Caco-2 (cell line): ENCODE data around the gene SOAT2. TPM values are rescaled to one million over a fixed set of nuclear protein-coding genes. Genes with fewer than 3 reads are reported as not detected.

Experiments used
- BruUV-seq: library from RNA; stranded (reverse); fragments of 400-500 nt; replicated peaks from 2 replicates; lab custom pipeline; 2021; lab: Mats Ljungman, UMichigan
- CTCF ChIA-PET: fragments of 300-600 bp; sonication (Branson Sonifier 250); formaldehyde crosslinking; loops from one replicate; lab custom pipeline; 2022; ENCODE audit warnings: antibody characterized with exemption; lab: Charles Lee
- POLR2A ChIA-PET: fragments of 300-600 bp; sonication (Branson Sonifier 250); formaldehyde crosslinking; loops from one replicate; lab custom pipeline; 2022; ENCODE audit warnings: antibody characterized with exemption; lab: Charles Lee
- DNase-seq, 2 experiments: peaks; one replicate each; pipeline versions ENCODE4 v3.0.0 to v3.0.0-alpha.2; 2020 to 2022
- H3K27me3 ChIP-seq: replicated peaks from 2 replicates; pipeline ENCODE4 v1.6.0; 2011; ENCODE audit warnings: low read length; ENCODE audit not compliant: control insufficient read depth, insufficient read depth
- H3K36me3 ChIP-seq: 2 replicates; pipeline ENCODE4 v1.5.1; 2011; ENCODE audit warnings: low read length; ENCODE audit not compliant: control insufficient read depth, insufficient read depth
- H3K4me1 ChIP-seq: fragments of 250-450 bp; sonication (Bioruptor Pico); 2 replicates; pipeline ENCODE4 v1.5.1; 2020; ENCODE audit warnings: mild to moderate bottlenecking
- H3K4me3 ChIP-seq: 2 replicates; pipeline ENCODE4 v1.5.1; 2011; ENCODE audit warnings: low read depth, mild to moderate bottlenecking, control low read depth, low read length
- H3K9me3 ChIP-seq: fragments of 250-450 bp; sonication (Bioruptor Pico); 2 replicates; pipeline ENCODE4 v1.5.1; 2020; ENCODE audit warnings: mild to moderate bottlenecking, moderate library complexity
- H3K27ac Mint-ChIP-seq: one replicate; pipeline ENCODE4 v1.8.0; 2022; ENCODE audit warnings: mixed read lengths; ENCODE audit not compliant: unreplicated experiment
- H3K27me3 Mint-ChIP-seq: one replicate; pipeline ENCODE4 v1.8.0; 2022; ENCODE audit warnings: mixed read lengths; ENCODE audit not compliant: insufficient read depth, unreplicated experiment
- H3K36me3 Mint-ChIP-seq: one replicate; pipeline ENCODE4 v1.8.0; 2022; ENCODE audit warnings: mild to moderate bottlenecking, mixed read lengths; ENCODE audit not compliant: insufficient read depth, unreplicated experiment
- H3K4me1 Mint-ChIP-seq: one replicate; pipeline ENCODE4 v1.8.0; 2022; ENCODE audit warnings: low read depth, mixed read lengths; ENCODE audit not compliant: unreplicated experiment
- H3K4me3 Mint-ChIP-seq: one replicate; pipeline ENCODE4 v1.8.0; 2022; ENCODE audit warnings: mild to moderate bottlenecking, moderate library complexity, mixed read lengths; ENCODE audit not compliant: unreplicated experiment
- H3K9me3 Mint-ChIP-seq: one replicate; pipeline ENCODE4 v1.8.0; 2022; ENCODE audit warnings: mixed read lengths; ENCODE audit not compliant: unreplicated experiment
- CTCF ChIP-seq, 2 experiments: fragments of 200-600 bp in 1 of 2; IDR thresholded peaks; 1 replicate in 1 of 2; 2 replicates in 1 of 2; pipeline versions ENCODE4 v1.5.1 to v1.8.0; 2011 to 2022; ENCODE audit warnings: antibody characterized with exemption in 1 of 2, control low read depth in 1 of 2, inconsistent platforms in 1 of 2, low read depth in 1 of 2, low read length in 1 of 2, mild to moderate bottlenecking in 1 of 2, moderate library complexity in 1 of 2; ENCODE audit not compliant: insufficient read depth in 1 of 2, severe bottlenecking in 1 of 2, unreplicated experiment in 1 of 2
- intact Hi-C: fragments of 100-400 bp; cut with micrococcal nuclease; formaldehyde crosslinking; loops from one replicate; pipeline ENCODE4 v1.10.0; 2022; ENCODE audit not compliant: unreplicated experiment
- total RNA-seq: library from RNA; stranded (reverse); gene quantifications from 2 replicates; pipeline ENCODE4 v1.2.3, GENCODE V29; 2022

The SOAT2 gene
- total RNA-seq, 1 experiment from 2014 or later, result 6.5 TPM

GRCh38 chr12:53098354-53098981 is 4.8 kb upstream of the SOAT2 start:
- TF ChIP-seq CTCF (IDR thresholded peaks at IDR 0.05; ENCODE audit: insufficient read depth in 1 of 2, low read depth in 1 of 2, low read length in 1 of 2, severe bottlenecking in 1 of 2, unreplicated experiment in 1 of 2), result no peak
- H3K36me3 ChIP-seq, result no peaks in the 10 kb centered on the region
- peak overlapping the region; percentile 54 for H3K4me3 ChIP-seq
- ChIA-PET POLR2A (interaction anchor here (1.0 kb wide), 1 partner anchor 19 kb away, joined by 3 read pairs; the partner anchor contains the start of gene SPRYD3), CTCF (interaction anchor here (0.8 to 7.5 kb wide), 6 partner anchors 12 to 45 kb away, joined by 3 to 95 read pairs (median 4); partner anchors contain the start of gene SPRYD3)
- H3K9me3 ChIP-seq, result no peaks in the 10 kb centered on the region
- no peaks in the 10 kb centered on the region for H3K27me3 ChIP-seq
- BruUV-seq, result no TSS peak
- no peaks in the 10 kb centered on the region for H3K27me3 Mint-ChIP-seq
- no peak overlapping the region for H3K27ac Mint-ChIP-seq
- intact Hi-C loops, result no loop called here
- H3K36me3 Mint-ChIP-seq, result peaks cover 6% of the 10 kb centered on the region
- peak overlapping the region; percentile 68 for H3K4me3 Mint-ChIP-seq
- H3K4me1 Mint-ChIP-seq, result peaks cover 41% of the 10 kb centered on the region
- DNase-seq, result no peak
- peaks cover 29% of the 10 kb centered on the region for H3K4me1 ChIP-seq
- H3K9me3 Mint-ChIP-seq, result no peaks in the 10 kb centered on the region

GRCh38 chr12:53099071-53099882 is 4.0 kb upstream of the SOAT2 start:
- ChIA-PET CTCF (interaction anchor here (0.6 to 7.5 kb wide), 8 partner anchors 12 to 206 kb away, joined by 3 to 95 read pairs (median 4); partner anchors contain the start of gene SPRYD3), POLR2A (interaction anchor here (1.0 kb wide), 1 partner anchor 20 kb away, joined by 3 read pairs; the partner anchor contains the start of gene SPRYD3)
- Mint-ChIP-seq H3K27me3 (no peaks in the 10 kb centered on the region), H3K27ac (peak overlapping the region; percentile 49), H3K4me1 (peaks cover 42% of the 10 kb centered on the region), H3K36me3 (peaks cover 6% of the 10 kb centered on the region), H3K4me3 (peak overlapping the region; percentile 68), H3K9me3 (no peaks in the 10 kb centered on the region)
- TF ChIP-seq CTCF (IDR thresholded peaks at IDR 0.05; ENCODE audit: insufficient read depth in 1 of 2, low read depth in 1 of 2, low read length in 1 of 2, severe bottlenecking in 1 of 2, unreplicated experiment in 1 of 2), result peak; percentile 92 to 93
- Histone ChIP-seq H3K36me3 (no peaks in the 10 kb centered on the region), H3K4me3 (no peak overlapping the region), H3K27me3 (no peaks in the 10 kb centered on the region), H3K9me3 (no peaks in the 10 kb centered on the region), H3K4me1 (peaks cover 38% of the 10 kb centered on the region)
- peak; percentile 90 for DNase-seq
- BruUV-seq, result no TSS peak
- intact Hi-C loops, result loop anchor here (1.0 kb wide), 2 partner anchors 20 to 33 kb away; partner anchors contain the start of gene SPRYD3

GRCh38 chr12:53100466-53101151 is 2.7 kb upstream of the SOAT2 start:
- TF ChIP-seq CTCF (IDR thresholded peaks at IDR 0.05; ENCODE audit: insufficient read depth in 1 of 2, low read depth in 1 of 2, low read length in 1 of 2, severe bottlenecking in 1 of 2, unreplicated experiment in 1 of 2), result no peak
- Mint-ChIP-seq H3K36me3 (peaks cover 6% of the 10 kb centered on the region), H3K27me3 (no peaks in the 10 kb centered on the region), H3K27ac (no peak overlapping the region), H3K4me3 (no peak overlapping the region), H3K9me3 (no peaks in the 10 kb centered on the region), H3K4me1 (peaks cover 42% of the 10 kb centered on the region)
- no peaks in the 10 kb centered on the region for H3K27me3 ChIP-seq
- ChIA-PET CTCF (interaction anchor here (0.6 to 7.5 kb wide), 4 partner anchors 21 to 316 kb away, joined by 6 to 95 read pairs (median 14); partner anchors contain the start of gene SPRYD3), POLR2A (no interaction called here)
- peak in 1 of 2 experiments; percentile 24 for DNase-seq
- no peaks in the 10 kb centered on the region for H3K36me3 ChIP-seq
- no peak overlapping the region for H3K4me3 ChIP-seq
- no peaks in the 10 kb centered on the region for H3K9me3 ChIP-seq
- peaks cover 46% of the 10 kb centered on the region for H3K4me1 ChIP-seq
- no TSS peak for BruUV-seq
- intact Hi-C loops, result no loop called here
